Vagina (tissue), 2 donors: ENCODE results near the gene ARHGAP18.

Experiments
- POLR2A ChIP-seq, 2 donors: fragments of 450-650 bp; IDR thresholded peaks; one replicate each; pipeline ENCODE4 v1.6.1; 2017; ENCODE audit warnings: antibody characterized with exemption in 2 of 2, mild to moderate bottlenecking in 2 of 2, moderate library complexity in 2 of 2
- TF ChIP-seq, protein P1 (sequence below), 3 experiments: fragments of 450-650 bp in 2 of 3; fragments of 200-600 bp in 1 of 3; sonication (generic) in 1 of 3; IDR thresholded peaks; one replicate each; pipeline ENCODE4 v1.5.1; 2017 to 2019; ENCODE audit warnings: antibody characterized with exemption in 3 of 3, mild to moderate bottlenecking in 2 of 3, moderate library complexity in 2 of 3

DNA sequence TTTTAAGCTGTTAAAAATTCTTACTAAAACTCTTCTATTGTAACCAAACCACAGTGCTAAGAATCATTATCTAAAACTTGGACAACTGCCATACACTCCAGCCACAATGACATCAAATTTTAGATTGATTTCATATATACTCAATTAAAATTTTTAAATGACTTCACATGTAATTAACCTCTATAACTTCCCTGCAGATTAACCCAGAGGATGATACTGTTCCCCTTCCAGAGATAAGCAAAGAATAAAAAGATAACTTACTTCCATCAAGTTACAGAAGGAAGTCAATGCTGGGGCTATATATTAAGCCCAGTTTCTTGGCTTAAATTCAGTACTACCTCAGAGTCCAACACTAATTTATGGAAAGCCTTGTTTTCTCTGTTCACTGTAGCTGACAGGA is 71.3 kb downstream of the ARHGAP18 start:
- TF ChIP-seq POLR2A (IDR thresholded peaks at IDR 0.05) = no peak
- TF ChIP-seq, protein P1, sequence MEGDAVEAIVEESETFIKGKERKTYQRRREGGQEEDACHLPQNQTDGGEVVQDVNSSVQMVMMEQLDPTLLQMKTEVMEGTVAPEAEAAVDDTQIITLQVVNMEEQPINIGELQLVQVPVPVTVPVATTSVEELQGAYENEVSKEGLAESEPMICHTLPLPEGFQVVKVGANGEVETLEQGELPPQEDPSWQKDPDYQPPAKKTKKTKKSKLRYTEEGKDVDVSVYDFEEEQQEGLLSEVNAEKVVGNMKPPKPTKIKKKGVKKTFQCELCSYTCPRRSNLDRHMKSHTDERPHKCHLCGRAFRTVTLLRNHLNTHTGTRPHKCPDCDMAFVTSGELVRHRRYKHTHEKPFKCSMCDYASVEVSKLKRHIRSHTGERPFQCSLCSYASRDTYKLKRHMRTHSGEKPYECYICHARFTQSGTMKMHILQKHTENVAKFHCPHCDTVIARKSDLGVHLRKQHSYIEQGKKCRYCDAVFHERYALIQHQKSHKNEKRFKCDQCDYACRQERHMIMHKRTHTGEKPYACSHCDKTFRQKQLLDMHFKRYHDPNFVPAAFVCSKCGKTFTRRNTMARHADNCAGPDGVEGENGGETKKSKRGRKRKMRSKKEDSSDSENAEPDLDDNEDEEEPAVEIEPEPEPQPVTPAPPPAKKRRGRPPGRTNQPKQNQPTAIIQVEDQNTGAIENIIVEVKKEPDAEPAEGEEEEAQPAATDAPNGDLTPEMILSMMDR (IDR thresholded peaks at IDR 0.05) = no peak
